GM18517 (cell line): Measurements from ENCODE around the gene WFDC1.

Source experiments
- ATAC-seq: cut with Tn5 transposase; IDR thresholded peaks from one replicate; pipeline ENCODE4 v1.9.1; 2021; ENCODE audit warnings: mild to moderate bottlenecking, moderate library complexity; ENCODE audit not compliant: unreplicated experiment

WFDC1 gene

DNA sequence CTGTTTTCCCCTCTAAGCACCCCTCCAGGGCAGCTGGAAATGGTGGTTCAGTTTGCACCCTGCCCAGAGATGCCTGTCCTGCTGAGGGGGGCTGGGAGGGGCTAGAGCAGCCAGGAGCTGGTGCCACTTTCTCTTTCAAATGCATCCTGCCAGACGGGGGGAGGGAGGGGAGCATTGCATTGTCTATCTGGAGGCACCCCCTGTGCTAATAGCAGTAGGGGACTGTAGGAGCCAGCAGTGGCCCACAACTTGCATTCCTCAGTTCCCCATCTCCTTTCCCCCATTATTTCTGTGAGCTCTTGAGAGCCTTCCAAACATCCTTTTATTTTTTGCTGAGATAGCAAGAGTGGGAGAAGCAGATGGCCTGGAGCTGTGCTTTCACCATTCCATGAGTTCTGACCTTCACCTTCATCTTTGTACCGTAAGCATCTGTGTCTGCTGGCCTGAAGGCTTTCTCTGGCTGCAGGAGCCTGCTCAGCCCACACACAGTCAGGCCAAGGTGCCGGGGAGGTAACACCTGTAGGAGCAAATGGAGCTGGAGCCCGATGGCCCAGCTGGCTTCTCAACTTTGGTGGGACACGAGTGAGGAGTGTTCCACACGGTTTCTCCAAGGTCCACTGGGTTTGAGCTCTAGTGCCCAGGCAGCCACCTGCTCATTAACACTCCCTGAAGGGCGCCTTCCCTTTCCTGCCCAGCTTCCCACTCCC, 5.2 kb downstream of the WFDC1 start:
- ATAC-seq = no peak

DNA sequence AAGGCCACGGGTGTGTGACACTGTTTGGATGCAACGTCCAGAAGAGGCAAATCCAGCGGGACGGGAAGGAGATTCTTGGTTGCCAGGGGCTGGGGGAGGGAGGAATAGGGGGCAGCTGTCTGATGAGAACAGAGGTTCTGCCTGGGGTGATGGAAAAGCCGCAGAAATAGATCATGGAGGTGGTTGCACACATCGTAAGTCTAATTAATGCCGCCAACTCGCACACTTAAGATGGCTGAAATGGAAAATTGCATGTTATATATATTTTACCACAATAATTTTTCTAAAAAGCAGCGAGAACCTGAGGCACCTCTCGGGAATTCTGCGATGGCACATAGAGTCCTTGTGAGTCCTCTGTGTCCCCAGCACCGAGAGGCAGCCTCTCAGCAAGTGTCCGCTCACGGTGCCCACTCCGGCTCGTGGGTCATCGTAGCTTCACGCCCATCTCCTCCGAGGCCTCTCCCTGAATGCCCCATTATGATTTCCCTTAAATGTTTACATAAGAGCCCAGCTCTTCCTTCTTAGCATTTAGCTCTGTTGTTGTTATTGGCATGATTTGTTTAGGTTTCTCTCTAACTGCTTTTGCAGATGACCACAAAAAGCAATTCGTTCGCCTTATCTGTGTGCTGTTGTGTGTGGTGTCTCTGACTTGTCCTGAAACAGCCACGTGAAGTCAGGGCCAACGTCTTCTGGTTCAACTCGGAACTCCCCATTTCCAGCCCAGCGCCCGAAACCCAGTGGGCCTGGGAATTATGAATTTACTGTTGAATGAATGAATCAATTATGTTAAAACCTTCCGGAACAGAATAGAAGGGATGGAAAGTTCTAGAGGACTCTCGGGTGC, 7.7 kb downstream of the WFDC1 start:
- no peak for ATAC-seq

DNA sequence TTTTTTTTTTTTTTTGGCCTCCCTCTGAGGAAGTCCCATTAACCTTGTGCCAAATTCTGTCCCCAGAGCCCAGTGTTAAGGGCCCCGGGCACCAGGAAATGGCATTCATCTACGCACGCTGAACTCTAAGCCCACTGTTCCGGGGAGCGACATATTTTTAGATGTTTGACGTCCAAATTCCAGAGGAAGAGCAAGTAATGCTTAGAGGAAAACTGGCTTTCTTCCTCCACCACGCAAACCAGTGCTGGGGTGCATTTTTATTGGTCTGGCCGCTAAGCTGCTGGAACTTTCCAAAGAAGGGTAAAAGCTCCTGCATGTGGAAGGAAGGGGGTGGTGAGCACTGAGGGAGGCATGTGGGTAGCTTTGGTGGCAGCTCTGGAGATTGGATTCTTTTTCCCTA, 8.3 kb downstream of the WFDC1 start:
- no peak for ATAC-seq

DNA sequence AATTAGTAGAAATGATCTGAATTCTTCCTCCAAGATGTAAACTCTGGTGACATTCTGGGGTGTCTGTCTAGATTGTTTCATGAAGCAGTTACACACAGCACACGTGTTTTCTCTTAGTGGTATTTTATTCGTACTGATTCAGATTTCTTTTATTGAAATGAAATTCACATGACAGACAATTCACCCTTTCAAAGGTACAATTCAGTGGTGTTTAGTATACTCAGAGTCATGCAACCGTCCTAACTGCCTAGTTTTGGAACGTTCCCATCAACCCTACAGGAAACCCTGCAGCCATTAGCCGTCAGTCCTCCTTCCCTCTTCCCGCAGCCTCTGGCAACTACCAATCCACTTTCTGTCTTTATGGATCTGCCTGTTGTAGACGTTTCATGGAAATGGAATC, 8.8 kb downstream of the WFDC1 start:
- ATAC-seq = no peak

DNA sequence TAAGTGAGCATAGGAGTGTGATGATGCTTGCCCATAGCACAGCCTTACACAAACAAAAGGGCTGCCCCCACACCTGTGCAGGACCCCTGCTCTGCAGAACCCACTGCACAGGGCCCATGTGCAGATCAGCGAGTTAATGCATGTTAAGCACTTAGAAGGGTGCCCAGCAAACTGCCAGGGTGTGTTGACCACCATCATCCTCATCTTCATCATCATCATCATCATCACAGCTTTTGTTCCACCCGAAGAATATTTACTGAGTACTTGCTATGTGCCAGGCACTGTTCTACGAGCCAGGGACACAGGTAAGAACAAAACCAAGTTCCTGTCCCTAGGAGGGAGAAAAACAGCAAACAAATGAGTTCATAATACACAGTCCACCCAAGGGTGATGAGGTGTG, 11.9 kb downstream of the WFDC1 start:
- no peak for ATAC-seq

DNA sequence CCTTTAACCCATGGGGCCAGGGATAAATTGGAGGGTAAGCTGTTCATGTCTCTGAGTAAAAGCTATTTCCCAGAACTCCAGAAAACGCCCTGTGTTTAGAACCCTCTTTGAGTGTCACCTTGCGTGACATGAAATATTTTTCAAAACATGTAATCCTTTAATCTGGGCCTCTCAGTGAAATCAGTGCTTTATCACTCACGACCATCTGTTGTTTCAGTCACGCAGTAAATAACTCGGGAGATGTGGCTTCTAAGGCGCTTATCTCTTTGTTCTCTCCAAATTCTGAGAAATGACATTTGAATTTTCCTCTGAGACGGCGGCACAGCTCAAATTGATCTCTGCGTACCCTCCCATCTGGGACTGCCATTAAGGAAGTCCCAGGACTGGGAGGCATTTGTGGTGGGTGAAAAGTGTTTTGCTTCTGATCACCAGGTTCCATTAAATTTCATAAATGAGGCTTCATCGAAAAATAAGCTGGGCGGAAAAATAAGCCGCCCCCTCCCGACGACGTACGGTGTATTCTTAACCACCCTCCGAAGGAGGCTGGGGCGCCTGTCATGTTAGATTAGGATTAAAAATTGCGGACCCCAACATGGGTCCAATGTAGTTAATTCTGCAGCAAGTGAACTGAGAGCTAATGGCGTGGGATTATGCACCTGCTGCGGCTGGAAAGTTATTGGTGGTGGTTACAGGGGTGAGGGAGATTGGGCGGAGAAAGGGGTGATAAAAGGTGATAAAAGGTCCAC, 12.7 kb downstream of the WFDC1 start:
- no peak for ATAC-seq

DNA sequence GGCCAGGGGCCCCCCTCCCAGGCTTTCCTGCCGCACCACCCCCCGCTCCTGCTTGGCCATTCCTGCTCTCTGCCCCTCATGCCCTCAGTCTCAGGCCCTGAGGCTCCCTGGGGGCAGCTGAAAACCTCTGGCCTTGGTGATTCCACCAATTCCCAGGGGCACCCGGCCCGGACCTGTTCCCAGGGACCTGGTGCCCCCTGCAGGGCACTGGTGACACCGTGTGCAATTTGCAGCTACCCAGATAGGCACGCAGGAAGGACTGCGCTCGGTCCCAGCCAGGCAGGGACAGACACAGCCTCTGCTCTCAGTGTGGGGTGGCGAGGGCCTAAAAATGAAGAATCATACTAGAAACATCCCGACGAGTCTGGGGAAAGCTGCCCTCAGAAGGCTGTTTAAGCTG, 13.4 kb downstream of the WFDC1 start:
- no peak for ATAC-seq

DNA sequence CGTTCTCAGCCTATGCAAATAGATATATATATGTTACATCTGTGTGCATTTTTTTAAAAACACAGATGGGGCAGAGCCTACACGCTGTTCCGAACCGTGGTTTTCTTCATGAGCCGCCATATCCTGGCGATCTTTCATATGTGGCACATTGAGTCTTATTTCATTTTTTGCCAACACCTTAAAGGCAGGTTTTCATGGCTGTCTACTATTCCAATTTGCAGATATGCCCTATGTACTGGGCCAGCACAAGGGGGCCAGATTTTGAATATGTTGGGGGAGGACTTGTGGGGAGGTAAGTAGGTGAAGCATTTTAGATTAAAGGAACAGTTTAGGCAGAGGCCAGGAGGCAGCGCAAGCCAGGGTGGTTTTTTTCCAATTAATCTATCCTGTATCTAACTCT, 16.0 kb downstream of the WFDC1 start:
- no peak for ATAC-seq

DNA sequence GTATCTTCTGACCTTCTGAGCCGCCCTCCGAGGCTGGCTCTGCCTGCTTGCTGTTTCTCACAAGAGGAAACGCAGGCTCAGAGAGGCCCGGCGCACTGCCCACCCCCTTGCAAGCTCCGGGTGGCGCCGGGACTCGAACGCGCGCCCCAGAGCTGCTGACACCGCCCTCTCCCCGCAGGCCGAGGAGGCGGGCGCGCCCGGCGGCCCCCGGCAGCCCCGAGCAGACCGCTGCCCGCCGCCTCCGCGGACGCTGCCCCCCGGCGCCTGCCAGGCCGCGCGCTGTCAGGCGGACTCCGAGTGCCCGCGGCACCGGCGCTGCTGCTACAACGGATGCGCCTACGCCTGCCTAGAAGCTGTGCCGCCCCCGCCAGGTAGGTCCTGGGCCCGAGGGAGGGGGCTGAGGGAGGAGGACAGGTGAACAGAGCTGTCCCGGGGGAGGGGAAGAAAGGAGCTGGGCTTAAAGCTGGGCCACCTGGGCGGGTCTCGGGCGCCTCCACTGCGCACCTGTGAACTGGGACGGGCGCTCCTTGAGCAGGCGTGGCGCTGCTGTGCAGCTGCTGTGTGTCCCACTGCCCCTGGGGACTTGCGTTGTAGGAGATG, 18.2 kb downstream of the WFDC1 start:
- ATAC-seq = no peak

DNA sequence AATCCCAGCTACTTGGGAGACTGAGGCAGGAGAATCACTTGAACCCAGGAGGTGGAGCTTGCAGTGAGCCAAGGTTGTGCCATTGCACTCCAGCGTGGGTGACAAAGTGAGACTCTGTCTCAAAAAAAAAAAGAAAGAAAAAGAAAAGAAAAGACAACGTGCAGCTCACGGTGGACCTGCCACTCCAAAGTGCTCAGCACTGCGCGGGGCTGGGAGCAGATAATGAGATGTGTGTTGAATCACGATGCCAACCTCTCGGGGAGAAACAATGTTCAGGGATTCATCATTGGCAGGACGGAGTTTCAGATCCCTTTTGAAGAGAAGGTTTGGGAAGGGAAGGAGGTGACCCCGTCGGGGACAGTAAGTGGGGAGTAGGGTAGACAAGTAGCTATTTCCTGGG, 19.2 kb downstream of the WFDC1 start:
- ATAC-seq = no peak

DNA sequence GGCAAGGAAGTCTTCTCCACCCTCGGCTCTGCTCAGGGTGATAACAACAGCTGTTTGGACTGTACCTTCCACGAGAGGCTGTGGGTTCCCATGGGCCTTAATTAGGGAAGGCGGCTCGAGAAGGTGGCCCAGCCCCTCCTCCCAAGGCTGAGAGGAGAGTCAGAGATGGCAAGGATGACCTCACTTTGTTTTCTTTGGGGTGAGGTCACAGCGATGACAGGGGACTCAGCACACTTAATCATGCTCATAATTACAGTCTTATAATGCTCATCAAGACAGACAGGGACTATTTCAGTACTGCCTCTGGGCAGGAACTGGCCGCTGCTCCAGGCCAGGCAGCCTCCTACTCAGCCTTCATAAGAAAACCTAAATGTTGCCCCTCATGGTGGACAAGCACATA, 19.7 kb downstream of the WFDC1 start:
- ATAC-seq = no peak

DNA sequence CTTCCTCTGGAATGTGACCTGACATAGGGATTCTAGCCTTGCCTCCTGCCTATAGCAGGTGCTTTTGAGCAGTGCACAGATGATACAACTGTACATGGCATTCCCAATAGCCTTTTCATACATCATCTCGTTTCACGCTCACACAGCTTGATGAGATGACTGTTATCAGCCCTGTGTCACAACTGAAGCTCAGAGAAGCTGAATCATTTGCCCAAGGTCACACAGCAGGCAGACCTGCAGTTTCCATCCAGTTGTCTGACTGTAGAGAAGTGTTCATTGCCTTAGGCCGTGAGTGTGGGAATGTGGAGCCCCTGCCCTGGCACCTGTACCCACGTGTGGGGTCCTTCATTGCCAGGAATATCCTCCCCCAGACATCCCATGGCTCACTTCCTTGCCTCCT, 20.1 kb downstream of the WFDC1 start:
- no peak for ATAC-seq

DNA sequence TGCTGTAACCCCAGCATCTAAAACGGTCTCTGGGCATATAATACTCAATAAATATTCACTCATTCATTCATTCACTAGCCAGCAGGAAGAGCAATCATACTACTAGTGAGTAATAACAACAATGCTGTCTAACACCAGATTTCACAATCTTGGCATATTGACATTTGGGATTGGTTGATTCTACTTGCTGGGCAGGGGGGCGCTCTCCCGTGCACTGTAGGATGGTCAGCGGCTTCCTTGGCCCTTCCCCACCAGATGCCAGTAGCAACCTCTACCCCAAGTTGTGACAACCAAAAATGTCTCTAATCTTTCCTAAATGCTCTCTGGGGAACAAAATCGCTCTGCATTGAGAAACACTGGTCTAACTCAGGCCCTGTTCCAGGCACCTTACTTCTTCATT, 20.7 kb downstream of the WFDC1 start:
- ATAC-seq = no peak

DNA sequence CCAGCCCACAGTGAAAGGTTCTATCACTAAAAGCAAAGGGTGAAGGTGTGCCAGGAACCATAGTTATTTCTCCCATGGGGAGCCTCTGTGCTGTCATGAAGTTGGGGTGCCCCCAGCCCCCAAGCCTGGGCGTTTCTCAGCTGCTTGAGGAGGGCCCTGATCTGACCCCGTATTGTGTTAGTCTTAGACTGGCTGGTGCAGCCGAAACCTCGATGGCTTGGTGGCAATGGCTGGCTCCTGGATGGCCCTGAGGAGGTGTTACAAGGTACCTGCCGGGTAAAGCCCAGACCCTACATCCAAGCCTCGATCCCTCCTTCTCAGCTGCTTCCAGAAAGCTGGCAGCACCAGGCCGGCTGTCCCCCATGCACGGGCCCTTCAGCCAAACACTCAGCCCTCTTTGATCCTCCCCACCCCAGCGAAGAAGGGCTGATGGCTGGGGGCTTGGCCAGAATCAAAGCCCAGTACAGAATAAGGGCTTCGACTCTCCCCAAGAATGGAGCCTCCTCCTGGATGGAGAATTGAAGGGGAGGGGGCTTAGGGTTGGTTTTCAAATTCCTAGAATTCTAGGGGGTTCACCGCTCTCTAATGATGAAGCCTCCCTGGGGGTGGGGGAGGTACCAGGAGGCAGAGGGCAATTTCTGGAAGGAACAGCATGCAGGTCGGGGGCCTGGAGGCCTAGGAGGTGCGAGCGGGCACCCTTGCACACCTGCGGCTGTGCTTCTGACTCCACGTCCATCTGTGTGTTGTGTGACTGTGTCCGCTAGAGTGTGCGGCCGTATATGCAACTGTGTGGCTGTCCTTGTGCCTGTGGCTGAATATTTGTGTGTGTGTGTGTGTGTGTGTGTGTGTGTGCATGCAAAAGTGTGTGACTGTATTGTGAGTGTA, 23.7 kb downstream of the WFDC1 start:
- ATAC-seq = no peak

DNA sequence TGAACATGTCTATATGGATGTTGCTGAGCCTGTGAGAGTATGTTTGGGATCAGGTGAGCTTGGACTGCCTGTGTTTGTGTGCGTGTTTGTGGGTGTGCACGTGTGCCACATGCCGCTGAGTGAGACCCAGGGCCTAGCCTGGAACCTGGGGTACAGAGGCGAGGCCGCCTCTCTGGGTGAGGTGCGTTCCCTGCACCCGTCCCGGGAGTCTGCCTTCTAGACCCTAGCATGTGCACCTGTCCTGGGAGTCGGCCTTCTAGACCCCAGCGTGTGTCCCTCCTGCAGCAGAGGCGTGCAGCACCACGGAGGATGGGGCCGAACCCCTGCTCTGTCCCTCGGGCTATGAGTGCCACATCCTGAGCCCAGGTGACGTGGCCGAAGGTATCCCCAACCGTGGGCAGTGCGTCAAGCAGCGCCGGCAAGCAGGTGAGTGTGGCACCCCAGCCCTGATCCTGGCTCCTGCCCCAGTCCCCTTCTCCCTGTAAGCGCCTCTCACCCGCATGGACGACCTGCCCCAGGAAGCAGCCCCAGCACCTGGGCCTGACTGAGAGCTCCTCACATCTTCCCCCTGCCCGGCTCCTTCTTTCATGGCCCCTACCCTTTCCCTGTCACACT, 24.6 kb downstream of the WFDC1 start:
- no peak for ATAC-seq

DNA sequence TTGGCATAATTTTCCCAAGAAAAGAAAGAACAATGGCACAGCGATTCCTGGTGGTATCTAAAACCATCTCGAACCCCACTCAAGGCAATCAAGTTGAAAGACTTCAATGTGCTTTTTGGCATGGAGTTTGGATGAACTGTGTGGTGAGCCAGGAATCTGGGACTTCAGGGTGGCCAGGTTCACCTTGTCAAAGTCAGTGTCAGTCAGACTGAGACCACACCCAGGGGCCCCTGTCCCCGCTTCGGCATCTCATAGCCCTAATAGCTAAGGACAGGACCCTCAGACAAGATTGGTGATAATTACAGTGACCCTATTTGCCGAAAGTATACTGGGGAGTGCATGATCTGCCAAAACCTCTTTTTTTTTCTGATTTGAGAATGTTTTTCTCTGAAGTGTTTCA, 25.8 kb downstream of the WFDC1 start:
- ATAC-seq = no peak

DNA sequence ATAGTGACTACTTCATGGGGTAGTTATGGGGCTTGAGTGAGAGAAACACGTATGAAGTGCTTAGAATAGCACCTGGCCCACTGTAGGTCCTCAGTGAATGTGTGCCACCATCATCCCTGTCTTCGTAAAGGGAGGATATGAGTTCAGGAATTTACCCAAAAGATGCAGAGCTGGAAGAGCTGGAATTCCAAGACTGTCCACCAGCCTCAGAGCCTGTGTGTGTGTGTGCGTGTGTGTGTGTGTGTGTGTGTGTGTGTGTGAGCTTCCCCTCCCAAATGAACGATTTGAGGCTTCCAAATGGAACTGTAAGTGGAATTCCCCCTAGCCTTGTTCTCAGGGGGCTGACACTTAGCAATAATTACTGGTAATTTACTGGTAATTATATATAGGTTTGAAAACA, 27.3 kb downstream of the WFDC1 start:
- no peak for ATAC-seq

DNA sequence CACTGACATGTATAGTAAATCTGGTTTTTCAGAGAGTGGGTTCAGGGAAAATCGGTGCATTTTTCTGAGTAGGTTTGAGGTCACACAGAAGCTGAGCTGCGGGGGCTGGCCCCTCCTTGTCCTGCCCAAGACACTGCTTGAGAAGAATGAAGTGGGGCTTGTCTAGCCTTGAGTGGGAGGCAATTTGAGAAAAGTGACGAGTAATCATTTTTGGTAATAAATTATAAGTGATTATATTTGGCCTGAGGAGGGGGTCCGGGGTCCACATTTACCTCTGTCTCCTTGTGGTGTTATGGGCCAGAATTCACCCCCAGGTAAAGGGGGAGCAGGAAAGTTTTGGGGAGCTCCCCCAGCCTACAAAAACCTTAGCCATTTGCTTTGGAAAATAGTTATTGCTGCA, 28.1 kb downstream of the WFDC1 start:
- no peak for ATAC-seq

DNA sequence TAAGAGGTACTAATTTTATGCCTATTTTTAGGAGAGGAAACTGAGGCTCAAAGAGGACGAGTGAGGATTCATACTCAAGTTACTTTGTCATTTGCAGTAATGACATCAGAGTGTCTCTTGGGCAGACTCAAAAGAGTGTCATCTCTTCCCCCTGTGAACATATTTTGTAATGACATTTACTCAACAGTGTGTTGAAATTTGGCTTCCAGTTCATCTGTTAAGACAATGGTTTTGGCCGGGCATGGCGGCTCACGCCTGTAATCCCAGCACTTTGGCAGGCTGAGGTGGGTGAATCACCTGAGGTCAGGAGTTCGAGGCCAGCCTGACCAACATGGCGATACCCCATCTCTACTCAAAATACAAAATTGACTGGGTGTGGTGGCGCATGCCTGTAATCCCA, 28.9 kb downstream of the WFDC1 start:
- ATAC-seq = no peak
